Choroid plexus epithelial cell (primary cell): ENCODE data around the gene ADAP1.

ENCODE experiments used
- DNase-seq: peaks from one replicate; pipeline ENCODE4 v3.0.0-alpha.2; 2010; ENCODE audit warnings: low read depth
- H3K4me3 ChIP-seq: 2 replicates; pipeline ENCODE4 v1.5.1; 2011; ENCODE audit warnings: low read depth, mild to moderate bottlenecking, control low read depth, low read length, moderate library complexity
- TF ChIP-seq, protein P1 (sequence below): conservative IDR thresholded peaks from 2 replicates; pipeline ENCODE4 v1.5.1; 2011; ENCODE audit warnings: low read depth, mild to moderate bottlenecking, control low read depth, inconsistent platforms, low read length, moderate library complexity

ADAP1 gene

GRCh38 chr7:975702-976473, 21.4 kb upstream of the ADAP1 start:
- TF ChIP-seq, protein P1, sequence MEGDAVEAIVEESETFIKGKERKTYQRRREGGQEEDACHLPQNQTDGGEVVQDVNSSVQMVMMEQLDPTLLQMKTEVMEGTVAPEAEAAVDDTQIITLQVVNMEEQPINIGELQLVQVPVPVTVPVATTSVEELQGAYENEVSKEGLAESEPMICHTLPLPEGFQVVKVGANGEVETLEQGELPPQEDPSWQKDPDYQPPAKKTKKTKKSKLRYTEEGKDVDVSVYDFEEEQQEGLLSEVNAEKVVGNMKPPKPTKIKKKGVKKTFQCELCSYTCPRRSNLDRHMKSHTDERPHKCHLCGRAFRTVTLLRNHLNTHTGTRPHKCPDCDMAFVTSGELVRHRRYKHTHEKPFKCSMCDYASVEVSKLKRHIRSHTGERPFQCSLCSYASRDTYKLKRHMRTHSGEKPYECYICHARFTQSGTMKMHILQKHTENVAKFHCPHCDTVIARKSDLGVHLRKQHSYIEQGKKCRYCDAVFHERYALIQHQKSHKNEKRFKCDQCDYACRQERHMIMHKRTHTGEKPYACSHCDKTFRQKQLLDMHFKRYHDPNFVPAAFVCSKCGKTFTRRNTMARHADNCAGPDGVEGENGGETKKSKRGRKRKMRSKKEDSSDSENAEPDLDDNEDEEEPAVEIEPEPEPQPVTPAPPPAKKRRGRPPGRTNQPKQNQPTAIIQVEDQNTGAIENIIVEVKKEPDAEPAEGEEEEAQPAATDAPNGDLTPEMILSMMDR: no peak
- H3K4me3 ChIP-seq: peak overlapping the region; percentile 100
- DNase-seq: no peak

- peak within 1 kb of the TSS; percentile 100 for H3K4me3 ChIP-seq
- DNase-seq: peak; percentile 94
- TF ChIP-seq, protein P1: no peak
Measured at GRCh38 chr7:974820-975681, 20.6 kb upstream of the ADAP1 start, which contains the start of gene COX19. COX19 (minus strand) TSS chr7:975549; CDS start chr7:975509, 40 bp downstream.

DNA sequence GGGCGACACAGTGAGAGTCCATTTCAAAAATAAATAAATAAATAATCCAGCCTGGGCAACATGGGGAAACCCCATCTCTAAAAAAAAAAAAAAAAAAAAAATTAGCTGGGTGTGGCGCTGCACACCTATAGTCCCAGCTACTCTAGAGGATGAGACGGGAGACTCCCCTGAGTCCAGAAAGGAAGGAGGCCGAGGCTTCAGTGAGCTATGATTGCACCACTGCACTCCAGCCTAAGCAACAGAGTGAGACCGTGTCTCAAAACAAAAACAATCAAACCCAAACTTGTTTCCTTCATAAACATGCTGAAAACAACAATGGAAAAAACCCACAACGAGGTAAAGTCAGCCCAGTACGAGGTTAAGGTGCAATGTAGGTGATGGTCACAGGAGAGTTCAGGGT, 19.7 kb upstream of the ADAP1 start:
- TF ChIP-seq, protein P1: no peak
- H3K4me3 ChIP-seq: peak overlapping the region; percentile 100
- peak; percentile 25 for DNase-seq

DNA sequence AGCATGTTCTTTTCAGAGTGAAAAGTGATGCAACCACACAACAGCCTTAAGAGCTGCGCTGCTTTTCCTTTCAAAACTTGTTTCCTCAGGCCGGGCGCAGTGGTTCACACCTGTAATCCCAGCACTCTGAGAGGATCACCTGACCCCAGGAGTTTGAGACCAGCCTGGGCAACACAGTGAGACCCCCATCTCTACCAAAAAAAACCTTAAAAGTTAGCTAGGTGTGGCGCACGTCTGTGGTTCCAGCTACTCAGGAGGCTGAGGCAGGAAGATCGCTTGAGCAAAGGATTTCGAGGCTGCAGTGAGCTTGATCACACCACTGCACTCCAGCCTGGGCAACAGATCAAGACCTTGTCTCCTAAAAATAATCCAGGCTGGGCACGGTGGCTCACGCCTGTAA, 18.8 kb upstream of the ADAP1 start:
- TF ChIP-seq, protein P1: no peak
- DNase-seq: no peak
- no peak overlapping the region for H3K4me3 ChIP-seq

DNA sequence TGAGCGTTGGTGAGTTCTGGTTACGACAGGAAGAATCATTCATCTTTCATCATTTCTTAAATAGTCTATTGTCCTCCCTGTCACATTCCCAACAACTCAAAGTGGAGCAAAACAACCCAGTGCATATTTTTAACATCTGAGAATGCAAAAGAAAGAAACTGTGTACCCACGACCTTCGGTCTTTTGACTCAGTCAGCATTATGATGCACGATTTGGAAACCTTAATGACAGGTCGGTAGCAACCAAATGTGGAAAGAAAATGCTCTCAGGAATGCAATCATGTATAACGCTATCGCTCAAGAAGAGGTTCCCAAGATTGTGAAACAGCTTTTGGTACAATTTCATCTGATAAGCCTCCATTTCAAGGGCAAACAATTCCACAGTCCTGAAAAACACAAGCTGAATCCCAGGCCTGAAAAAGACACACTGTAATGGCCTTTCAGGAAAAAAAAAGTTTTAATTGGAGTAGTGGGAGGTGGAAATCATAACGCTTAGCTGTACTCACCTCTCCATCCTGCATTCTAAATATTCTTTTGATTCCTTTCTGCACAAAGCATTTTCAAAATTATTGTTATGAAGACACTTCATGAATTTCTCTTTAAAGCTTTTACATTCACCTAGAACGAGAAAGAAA, 18.3 kb upstream of the ADAP1 start:
- H3K4me3 ChIP-seq: no peak overlapping the region
- peak; percentile 43 for DNase-seq
- TF ChIP-seq, protein P1: no peak

- TF ChIP-seq, protein P1: no peak
- H3K4me3 ChIP-seq: no peak overlapping the region
- DNase-seq: no peak
Measured at GRCh38 chr7:972110-972509, 17.6 kb upstream of the ADAP1 start.
